Ovary (tissue), 9 donors: ENCODE data around the gene KCNK4. TPM values are rescaled to one million over a fixed set of nuclear protein-coding genes. Genes with fewer than 3 reads are reported as not detected.
A peak's percentile ranks its signal among the peaks of the same experiment; 100 is the strongest.

ENCODE experiments used
- DNase-seq, 5 donors: peaks; one replicate each; pipeline ENCODE4 v3.0.0-alpha.2; 2019 to 2020
- H3K27ac ChIP-seq, 2 donors: fragments of 200-600 bp; one replicate each; pipeline versions ENCODE4 v1.5.1 to v1.8.0; 2019 to 2022
- H3K27me3 ChIP-seq: fragments of 200-600 bp; one replicate; pipeline ENCODE4 v1.8.0; 2022
- H3K36me3 ChIP-seq: fragments of 200-600 bp; sonication (generic); one replicate; pipeline ENCODE4 v1.5.1; 2019
- H3K4me1 ChIP-seq: one replicate; pipeline ENCODE4 v1.8.1; 2013; ENCODE audit warnings: mild to moderate bottlenecking, moderate library complexity; ENCODE audit not compliant: insufficient read depth
- H3K4me3 ChIP-seq: fragments of 200-600 bp; sonication (generic); one replicate; pipeline ENCODE4 v1.5.1; 2017
- H3K9me3 ChIP-seq, 2 donors: fragments of 200-600 bp in 1 of 2; sonication (generic) in 1 of 2; one replicate each; pipeline versions ENCODE4 v1.5.1 to v1.8.1; 2013 to 2019; ENCODE audit warnings: mild to moderate bottlenecking in 1 of 2, moderate library complexity in 1 of 2
- CTCF ChIP-seq, 3 donors: fragments of 450-650 bp in 2 of 3; fragments of 200-600 bp in 1 of 3; IDR thresholded peaks; one replicate each; pipeline versions ENCODE4 v1.5.1 to v1.8.0; 2016 to 2022; ENCODE audit warnings: antibody characterized with exemption in 3 of 3, mild to moderate bottlenecking in 1 of 3
- EP300 ChIP-seq: sonication (generic); formaldehyde crosslinking; IDR thresholded peaks from one replicate; pipeline ENCODE4 v1.6.1; 2017; ENCODE audit warnings: antibody characterized with exemption
- POLR2A ChIP-seq: fragments of 450-650 bp; IDR thresholded peaks from one replicate; pipeline ENCODE4 v1.6.1; 2017; ENCODE audit warnings: antibody characterized with exemption, mild to moderate bottlenecking, moderate library complexity
- WGBS, 3 donors: extraction: QIAGEN DNeasy Blood & Tissue Kit in 1 of 3; methylation state at CpG; one replicate each; pipeline versions ENCODE4 v1.1.5 to v1.1.7; 2013 to 2017; 5-methylcytosine and 5-hydroxymethylcytosine counted together
- intact Hi-C, 4 donors: fragments of 100-400 bp; cut with DNase I; formaldehyde crosslinking; loops; one replicate each; pipeline versions ENCODE4 v1.11.0 to v1.15.1; 2022 to 2023
- polyA plus RNA-seq, 2 donors: library from polyadenylated mRNA; stranded (reverse); fragments of 200-250 nt in 1 of 2; fragments of 350-450 nt in 1 of 2; fragmentation: Illumina TruSeq in 1 of 2; extraction: RNeasy Lipid Tissue Mini Kit (QIAGEN cat#74804) in 1 of 2; gene quantifications; one replicate each; pipeline ENCODE4 v1.2.3, GENCODE V29; 2013 to 2014
- total RNA-seq, 7 donors: library from RNA; depleted of rRNA in 2 of 7; stranded (reverse); fragments of >200 nt in 2 of 7; fragmentation: NEBNext Ultra II Directional in 3 of 7; extraction: Animal tissue kit (Norgen Biotek cat#: 25700) in 3 of 7; gene quantifications; one replicate each; pipeline versions ENCODE4 v1.1.0 to v1.2.4, GENCODE V29; 2016 to 2023
- donor health status: DM: no; HTN: no; CAD: no; lungs with moderate emphysema.
- donor health status: DM: no; HTN: no; CAD: no.
- donor health status: Bipolar disorder and iron deficiency.
- donor health status: DM: yes; HTN: yes; CAD: no.
- donor health status: DM: no; HTN: no; CAD: no.
- donor health status: DM: yes; HTN: yes; CAD: no.

Gene KCNK4
- total and polyA plus RNA-seq, 9 donors = not detected

- H3K4me3 ChIP-seq = no peak overlapping the region
- peak in 3 of 5 donors; percentile 53 to 78 (median 68) for DNase-seq
- intact Hi-C loops = no loop called here
- TF ChIP-seq CTCF (IDR thresholded peaks at IDR 0.05) = peak in 1 of 3 donors; percentile 11
- no peak for TF ChIP-seq POLR2A
- H3K9me3 ChIP-seq = no peaks in the 10 kb centered on the region
- peaks cover 9% of the 10 kb centered on the region for H3K4me1 ChIP-seq
- no peaks in the 10 kb centered on the region for H3K27me3 ChIP-seq
- H3K27ac ChIP-seq = no peak overlapping the region
- 30 to 37% (median 31%) methylated on average over 19 to 20 of the region's 20 CpGs for WGBS, 3 donors
- no peaks in the 10 kb centered on the region for H3K36me3 ChIP-seq
Measured at GRCh38 chr11:64331569-64332371, 40.7 kb downstream of the KCNK4 start.

- no peak overlapping the region for H3K27ac ChIP-seq
- H3K4me1 ChIP-seq = peaks cover 9% of the 10 kb centered on the region
- no peaks in the 10 kb centered on the region for H3K27me3 ChIP-seq
- H3K36me3 ChIP-seq = no peaks in the 10 kb centered on the region
- no peak for DNase-seq
- intact Hi-C loops = no loop called here
- no peak overlapping the region for H3K4me3 ChIP-seq
- no peaks in the 10 kb centered on the region for H3K9me3 ChIP-seq
- no peak for TF ChIP-seq POLR2A
- TF ChIP-seq CTCF (IDR thresholded peaks at IDR 0.05) = no peak
- TF ChIP-seq EP300 = no peak
- WGBS, 3 donors = 65 to 77% (median 68%) methylated on average over 8 of the region's 8 CpGs
Measured at GRCh38 chr11:64333556-64333955, 42.5 kb downstream of the KCNK4 start.

- DNase-seq = no peak
- H3K9me3 ChIP-seq = no peaks in the 10 kb centered on the region
- H3K4me1 ChIP-seq = peaks cover 3% of the 10 kb centered on the region
- no peaks in the 10 kb centered on the region for H3K27me3 ChIP-seq
- H3K27ac ChIP-seq = no peak overlapping the region
- WGBS, 3 donors = 52 to 62% (median 59%) methylated on average over 13 of the region's 13 CpGs
- intact Hi-C loops = no loop called here
- H3K36me3 ChIP-seq = no peaks in the 10 kb centered on the region
- TF ChIP-seq EP300 = no peak
- TF ChIP-seq POLR2A = no peak
- no peak for TF ChIP-seq CTCF (IDR thresholded peaks at IDR 0.05)
- H3K4me3 ChIP-seq = no peak overlapping the region
Measured at GRCh38 chr11:64334764-64335735, 43.9 kb downstream of the KCNK4 start.

GRCh38 chr11:64337538-64338249, 46.6 kb downstream of the KCNK4 start:
- Histone ChIP-seq H3K4me3 (no peak overlapping the region), H3K36me3 (no peaks in the 10 kb centered on the region), H3K4me1 (peaks cover 2% of the 10 kb centered on the region), H3K27me3 (no peaks in the 10 kb centered on the region), H3K9me3 (no peaks in the 10 kb centered on the region), H3K27ac (no peak overlapping the region)
- no peak for DNase-seq
- WGBS, 3 donors = 65 to 72% (median 69%) methylated on average over 8 of the region's 8 CpGs
- intact Hi-C loops = no loop called here
- no peak for TF ChIP-seq POLR2A
- TF ChIP-seq EP300 = no peak
- TF ChIP-seq CTCF (IDR thresholded peaks at IDR 0.05) = no peak
